ENCODE data around the gene RNH1.

Gene RNH1

DNA sequence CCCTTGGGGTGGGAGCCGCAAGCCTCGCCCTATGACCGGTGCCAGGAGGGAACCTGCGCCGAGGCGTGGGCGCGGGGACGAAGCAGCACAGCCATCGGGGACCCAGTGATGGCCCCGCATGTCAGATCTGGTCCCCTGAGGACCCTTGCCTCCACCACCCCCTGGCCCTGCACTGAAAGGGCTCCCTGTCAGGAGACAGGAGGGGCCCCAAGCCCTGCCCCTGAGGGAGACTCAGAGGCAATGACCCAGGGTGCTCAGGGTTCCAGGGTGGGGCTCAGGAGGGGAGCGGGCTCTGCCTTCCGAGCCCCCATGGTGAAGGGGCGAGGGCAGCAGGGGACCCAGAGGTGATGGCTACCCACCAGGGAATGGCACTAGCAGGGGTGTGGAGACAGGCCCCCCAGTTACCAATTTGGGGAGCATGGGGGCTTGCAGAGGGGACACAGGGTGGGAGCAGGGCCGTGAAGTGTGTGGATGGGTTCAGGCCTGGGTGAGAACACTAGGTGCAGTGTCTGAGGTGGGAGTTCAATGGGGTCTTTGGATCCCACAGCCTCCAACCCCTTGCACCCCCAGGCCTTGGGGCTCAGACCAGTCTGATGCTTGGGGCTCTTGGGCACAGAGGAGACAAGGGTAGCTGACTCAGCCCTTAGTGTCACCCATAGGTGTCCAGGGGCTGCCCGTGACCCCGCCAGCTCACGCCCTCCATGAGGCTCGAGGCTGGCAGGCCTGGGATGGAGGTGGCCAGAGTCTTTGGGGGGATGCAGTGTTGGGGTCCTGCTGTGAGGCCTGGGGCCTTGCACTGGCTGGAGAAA lies 30.8 kb upstream of the RNH1 start:
- DNase-seq (ENCODE audit: low read depth): no peak

DNA sequence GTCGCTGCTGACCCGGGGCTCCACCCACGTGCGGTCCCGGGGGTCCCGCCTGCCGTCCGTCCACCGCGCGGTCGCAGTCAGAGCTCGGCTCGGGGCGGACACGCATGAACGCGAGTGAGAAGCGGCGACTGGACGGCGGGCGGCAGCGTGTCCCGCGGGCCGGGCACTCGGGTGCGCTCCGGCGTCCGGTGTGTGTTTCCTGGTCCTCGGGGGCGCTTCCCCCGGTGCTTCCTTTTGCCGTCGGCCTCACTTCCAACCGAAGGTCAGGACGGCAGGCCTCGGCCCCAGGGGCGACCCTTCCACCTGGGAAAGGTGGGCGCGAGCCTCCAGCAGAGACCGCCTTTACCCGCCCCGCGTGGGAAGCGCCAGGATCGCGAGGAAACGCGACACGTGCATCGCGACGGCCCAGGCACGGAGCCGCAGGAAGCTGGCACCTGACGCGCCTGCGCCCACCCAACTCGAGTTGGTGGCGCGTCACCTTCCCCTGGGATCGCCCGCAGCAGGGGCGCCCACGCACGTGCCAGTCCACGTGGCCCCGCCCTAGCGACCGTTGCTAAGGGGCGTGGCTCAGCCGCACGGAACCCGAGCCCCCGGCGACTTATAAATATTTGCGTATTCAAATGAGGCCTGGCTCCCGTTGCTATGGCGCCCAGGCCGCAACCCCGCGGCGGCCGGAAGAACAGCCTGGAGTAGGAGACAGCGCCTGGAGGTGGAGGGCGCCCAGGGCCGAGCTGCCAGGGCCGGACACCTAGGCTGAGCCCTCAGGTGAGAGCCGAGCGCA lies 30.0 kb upstream of the RNH1 start, which contains the start of gene LRRC56:
Gene LRRC56 (plus strand): TSS at position 687 of the 781 bp plus-strand sequence. CDS start 3,158 bp downstream, outside the sequence.
- DNase-seq (ENCODE audit: low read depth): peak; percentile 76

DNA sequence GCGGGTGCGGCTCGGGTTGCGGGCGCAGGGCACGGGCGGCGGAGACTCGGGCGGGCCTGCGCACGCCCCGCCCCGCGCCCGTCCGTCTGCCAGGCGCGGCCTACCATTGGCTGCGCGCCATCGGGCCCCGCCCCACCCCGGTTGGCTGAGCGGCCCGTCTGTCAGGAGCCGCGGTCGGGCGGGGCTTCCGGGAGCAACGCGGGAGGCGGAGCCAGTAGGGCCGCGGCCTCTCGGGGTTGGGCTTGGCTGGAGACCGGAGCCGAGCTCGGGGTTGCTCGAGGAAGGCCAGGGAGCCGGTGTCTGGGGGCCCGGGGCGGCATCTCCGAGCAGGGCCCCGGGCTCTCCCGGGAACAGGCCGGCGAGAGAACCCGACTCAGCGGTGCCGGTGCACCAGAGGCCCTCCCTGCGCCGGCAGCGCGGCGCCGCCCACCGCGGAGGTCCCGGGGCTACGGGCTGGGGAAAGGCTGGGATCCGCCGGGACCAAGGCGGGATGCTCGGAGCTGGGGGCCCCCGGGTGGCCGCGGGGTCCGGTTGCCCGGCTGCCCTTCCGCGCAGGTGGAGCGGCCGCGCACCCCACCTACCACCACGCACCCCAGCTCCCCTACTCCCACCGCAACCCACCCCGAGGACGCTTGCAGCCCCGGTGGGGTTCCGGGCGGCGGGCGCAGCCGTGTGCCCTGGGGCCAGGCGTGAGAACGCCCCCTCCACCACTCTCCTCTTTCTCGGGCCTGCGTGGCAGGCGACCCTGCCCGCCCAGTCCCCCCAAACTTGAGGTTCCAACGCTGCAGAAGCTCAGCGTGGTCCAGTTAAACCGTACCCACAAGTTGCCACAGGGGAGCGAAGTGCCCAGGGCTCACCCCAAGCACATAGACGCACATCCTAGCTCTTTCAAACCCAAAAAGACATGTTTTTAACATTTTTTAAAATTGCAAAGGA lies 28.7 kb upstream of the RNH1 start, which contains the start of gene HRAS:
Gene HRAS (minus strand): TSS at position 58 of the 936 bp plus-strand sequence.
- DNase-seq (ENCODE audit: low read depth): peak; percentile 94

DNA sequence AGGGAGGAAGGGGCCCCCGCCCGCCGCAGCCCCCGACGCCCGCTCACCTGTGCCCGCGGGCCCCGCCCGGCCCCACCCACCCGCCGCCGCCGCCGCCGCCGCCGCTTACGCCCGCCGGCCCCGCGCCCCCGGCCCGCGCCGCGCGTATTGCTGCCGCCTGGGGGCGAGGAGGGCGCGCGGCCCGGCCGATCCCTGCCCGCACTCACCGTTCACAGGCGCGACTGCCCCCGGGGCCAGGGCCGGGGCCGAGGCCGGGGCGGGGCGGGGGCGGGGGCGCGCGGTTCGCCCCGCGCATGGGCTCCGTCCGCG lies 28.1 kb upstream of the RNH1 start:
- no peak for DNase-seq (ENCODE audit: low read depth)

DNA sequence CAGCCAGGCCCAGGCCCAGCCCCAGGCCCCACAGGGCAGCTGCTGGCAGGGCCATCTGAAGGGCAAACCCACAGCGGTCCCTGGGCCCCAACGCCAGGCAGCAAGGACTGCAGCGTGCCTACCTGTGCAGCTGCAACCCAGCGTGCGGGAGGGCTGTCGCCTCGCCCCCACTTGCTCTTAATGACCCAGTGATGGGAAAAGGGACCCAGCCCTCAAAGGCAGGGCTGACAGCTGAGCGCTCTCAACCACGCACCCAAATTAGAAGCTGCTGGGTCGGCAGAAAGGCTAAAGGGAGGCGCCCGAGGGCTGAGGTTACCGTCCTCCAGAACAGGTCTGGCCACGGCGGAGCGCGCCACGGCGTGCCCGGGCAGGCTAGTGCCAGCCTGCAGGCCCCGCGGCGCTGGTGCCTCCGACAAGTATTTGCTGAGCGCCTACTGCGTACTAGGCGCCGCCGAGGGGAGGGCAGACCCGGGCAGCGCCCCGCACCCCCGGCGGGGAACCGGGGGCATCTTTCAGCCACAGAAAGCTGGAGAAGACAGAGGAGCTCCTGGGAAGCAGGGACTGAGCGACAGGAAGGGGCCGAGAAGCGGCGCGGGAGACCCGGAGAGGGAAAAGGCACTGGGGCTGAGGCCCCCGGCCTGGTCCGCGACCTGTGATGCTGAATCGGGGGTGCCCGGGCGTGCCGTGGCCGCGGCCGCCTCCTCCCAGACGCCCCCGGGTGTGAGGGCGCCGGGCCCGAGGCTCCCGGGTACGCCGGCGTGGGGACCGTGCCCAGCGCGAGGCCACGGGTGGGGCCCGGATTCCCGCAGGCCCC lies 27.6 kb upstream of the RNH1 start:
- DNase-seq (ENCODE audit: low read depth): no peak

DNA sequence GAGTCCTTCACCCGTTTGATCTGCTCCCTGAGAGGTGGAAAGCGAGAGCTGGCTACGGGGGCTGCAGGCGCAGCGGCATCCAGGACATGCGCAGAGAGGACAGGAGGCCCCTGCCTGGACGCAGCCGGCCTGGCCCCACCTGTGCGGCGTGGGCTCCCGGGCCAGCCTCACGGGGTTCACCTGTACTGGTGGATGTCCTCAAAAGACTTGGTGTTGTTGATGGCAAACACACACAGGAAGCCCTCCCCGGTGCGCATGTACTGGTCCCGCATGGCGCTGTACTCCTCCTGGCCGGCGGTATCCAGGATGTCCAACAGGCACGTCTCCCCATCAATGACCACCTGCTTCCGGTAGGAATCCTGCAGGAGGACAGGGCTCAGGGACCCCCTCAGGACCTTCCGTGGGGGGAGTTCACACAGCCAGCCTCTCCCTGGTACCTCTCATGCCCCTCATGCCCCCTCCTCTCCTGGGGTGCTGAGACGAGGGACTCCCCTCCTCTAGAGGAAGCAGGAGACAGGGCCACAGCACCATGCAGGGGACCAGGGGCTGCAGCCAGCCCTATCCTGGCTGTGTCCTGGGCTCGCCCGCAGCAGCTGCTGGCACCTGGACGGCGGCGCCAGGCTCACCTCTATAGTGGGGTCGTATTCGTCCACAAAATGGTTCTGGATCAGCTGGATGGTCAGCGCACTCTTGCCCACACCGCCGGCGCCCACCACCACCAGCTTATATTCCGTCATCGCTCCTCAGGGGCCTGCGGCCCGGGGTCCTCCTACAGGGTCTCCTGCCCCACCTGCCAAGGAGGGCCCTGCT lies 26.7 kb upstream of the RNH1 start:
- no peak for DNase-seq (ENCODE audit: low read depth)

DNA sequence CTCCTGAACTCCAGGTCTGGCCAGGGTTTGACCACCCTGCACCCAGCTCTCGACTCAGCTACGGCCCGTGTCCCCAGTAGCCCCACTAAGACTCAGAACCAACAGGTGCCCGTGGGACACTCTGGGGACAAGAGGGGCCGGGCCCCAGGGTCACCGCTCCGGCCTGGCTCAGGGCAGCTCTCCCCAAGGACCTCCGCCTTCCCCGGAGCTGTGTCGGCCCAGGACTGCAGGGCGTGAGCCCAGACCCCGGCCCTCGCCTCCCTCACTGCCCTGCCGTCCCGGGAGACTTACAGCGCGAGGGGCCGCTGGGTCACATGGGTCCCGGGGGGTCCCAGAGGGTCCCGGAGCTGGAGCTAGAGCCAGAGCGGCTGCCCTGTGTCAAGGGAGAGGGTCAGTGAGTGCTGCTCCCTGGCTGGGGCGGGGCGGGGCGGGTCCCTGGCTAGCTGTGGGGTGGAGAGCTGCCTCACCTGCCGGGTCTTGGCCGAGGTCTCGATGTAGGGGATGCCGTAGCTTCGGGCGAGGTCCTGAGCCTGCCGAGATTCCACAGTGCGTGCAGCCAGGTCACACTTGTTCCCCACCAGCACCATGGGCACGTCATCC lies 26.0 kb upstream of the RNH1 start:
- DNase-seq (ENCODE audit: low read depth): no peak

DNA sequence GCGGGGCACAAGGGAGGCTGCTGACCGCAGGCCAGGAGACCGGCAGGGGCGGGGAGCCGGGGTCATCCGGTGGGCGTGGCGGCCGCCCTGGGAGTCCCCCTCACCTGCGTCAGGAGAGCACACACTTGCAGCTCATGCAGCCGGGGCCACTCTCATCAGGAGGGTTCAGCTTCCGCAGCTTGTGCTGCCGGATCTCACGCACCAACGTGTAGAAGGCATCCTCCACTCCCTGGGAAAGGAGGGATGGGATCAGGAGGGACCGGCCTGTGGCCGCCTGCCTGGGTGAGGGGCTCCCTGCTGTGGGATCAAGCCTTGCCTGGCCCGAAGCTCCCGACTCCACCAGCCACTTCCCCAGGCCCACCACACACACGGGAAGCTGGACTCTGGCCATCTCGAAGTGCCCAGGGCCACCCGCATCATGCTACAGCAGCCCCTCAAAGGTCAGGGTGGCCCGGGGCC lies 25.5 kb upstream of the RNH1 start:
- DNase-seq (ENCODE audit: low read depth): no peak

DNA sequence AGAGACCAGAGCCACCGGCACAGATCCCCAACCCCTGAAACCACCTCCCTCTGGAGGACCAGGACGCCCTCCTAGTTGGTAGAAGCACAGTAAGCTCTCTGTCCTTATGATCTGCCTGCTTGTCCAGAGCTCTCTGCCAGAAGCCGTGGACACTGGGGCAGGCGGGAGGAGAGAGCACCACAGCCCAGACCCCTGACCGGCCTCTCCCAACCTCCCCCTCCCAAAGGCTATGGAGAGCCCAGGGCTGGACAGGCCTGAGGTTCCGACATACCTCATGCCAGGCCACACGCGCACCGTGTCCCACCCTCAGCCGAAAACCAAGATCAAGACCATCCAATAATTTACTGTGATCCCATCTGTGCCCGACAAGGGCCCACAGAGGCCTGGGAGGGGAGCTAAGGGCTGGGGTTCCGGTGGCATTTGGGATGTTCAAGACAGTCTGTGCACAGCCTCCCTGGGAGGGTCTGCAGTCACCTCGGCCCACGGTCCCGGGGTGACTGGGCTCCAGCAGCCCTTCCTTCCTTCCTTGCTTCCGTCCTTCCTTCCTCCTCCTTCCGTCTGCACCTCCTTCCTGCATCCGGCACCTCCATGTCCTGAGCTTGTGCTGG lies 25.0 kb upstream of the RNH1 start:
- no peak for DNase-seq (ENCODE audit: low read depth)

DNA sequence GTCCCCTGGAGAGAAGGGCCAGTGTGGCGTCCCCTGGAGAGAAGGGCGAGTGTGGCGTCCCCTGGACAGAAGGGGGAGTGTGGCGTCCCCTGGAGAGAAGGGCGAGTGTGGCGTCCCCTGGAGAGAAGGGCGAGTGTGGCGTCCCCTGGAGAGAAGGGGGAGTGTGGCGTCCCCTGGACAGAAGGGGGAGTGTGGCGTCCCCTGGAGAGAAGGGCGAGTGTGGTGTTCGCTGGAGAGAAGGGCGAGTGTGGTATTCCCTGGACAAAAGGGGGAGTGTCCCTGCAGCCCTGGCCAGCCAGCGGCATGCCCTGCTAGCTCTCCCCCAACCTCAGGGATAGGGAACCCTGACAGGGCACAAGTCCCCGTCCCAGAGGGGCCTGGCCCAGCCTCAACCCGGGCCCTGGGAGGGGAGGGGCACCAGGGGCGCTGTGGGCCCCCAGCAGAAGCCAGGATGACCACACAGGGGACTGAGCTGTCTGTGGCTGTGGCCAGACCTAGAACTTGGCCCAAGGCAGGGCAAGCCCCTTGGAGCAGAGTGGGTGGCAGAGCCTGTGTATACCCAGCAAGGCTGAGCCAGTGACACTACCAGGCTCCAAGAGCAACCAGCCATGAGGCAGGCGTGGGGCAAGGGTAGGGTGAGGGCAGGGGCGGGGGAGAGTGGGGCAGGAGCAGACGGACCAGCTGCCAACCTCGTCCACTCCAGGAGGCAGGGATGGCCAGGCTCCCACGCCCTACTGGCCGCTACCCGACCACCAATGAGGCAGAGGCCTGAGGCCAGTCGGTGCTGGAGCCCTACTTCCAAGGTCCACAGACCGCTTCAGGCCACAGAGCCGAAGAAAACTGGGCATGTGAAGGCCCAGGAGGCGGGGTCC lies 24.2 kb upstream of the RNH1 start:
- DNase-seq (ENCODE audit: low read depth): no peak

DNA sequence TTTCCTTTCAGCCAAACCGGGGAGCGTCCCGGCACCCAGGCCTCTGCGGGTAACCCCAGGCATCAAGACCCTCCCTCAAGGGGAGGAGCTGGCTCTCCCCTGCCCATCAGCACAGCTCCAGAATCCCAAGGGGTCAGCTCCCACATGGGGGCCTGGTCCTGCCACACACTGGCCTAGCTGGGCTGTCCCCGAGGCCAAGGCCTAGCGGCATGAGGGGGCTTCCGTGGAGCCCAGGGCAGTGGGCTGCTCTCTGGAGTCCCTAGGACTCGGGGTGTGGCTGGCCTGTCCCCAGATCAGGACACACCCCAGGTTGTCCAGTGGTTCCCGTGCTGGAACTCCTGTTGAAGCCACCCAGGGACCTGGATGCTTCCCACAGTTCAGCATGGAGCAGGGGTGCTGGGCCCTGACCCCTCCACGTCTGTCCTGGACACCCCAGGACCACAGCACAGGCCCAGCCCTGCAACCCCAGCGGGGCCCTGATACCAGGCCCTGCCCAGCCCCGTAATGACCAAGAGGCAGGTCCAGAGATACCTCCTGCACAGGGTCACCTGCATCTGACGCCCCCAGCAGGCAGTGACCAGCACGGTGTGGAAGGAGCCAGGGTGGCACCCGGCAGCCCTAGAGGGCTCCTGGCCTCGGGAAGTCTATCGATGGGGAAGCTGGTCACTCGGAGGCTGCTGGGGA lies 22.8 kb upstream of the RNH1 start:
- no peak for DNase-seq (ENCODE audit: low read depth)

DNA sequence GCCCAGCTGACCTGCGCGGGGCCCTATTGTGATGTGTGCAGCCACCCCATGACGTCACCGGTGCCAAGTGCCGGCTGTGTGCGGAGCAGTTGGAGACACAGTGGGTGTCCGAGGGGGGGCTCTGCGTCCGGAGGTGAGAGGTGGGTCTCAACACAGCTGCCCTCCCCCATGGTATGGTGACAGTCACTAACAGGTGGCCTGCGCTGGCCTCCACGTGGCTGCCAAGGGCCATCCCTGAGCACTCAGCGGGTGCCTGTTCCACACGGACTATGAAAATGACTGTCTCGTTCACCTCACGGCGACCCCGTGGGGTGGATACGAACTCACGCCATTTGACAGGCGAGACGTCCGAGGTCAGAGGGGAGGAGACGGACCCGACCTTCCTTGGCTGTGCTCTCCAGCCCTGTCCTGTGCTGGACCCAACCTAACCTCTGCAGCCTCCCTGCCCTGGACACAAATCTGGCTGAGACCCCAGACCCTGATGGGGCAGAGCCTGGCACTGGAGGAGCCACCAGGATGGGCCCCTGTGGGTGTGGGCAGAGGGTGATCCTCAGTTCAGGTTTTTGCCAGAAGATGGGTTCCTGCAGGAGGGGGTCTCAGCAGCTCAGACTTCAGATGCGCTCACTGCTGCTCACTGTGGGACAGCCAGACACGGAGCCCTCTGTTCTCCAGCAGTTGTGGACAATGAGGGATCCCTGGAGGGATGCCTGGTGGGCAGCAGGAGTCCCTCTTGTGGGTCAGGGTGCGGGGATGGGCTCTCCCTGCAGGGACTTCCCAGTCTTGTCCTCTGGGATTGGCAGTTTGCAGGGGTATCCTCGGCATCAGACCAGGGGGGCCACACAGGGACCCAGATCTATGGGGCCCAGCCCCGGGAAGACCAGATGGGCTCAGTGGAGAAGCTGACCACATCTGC lies 22.0 kb upstream of the RNH1 start:
- no peak for DNase-seq (ENCODE audit: low read depth)

DNA sequence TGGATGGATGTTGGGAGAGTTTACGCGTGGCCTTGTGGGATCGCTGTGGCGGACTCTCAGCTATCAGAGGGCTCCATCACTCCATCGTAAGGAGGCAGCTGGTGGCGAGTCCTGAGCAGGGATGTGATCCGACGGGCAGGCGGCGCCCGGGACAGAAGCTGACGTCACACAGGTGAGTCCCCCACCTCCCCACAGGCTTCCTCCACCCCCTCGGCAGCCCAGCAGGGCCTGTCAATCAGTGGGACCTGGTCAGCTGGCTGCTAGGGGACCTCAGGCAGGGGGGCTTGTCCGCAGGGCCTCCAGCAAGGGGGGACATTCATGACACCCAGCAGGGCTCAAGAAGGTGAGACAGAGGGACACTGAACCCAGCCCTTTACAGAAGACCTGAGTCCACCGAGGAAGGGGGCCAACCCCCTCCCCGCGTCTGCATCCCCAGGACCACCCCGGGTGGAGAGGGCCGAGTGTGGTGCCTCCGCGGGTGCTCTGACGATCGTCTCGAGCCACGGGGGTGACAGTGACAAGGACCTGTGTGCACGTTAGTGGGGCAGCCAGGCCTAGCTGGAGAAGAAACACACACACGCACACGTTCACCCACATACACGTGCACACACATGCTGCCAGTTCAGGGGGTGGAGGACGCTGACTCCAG lies 21.2 kb upstream of the RNH1 start:
- no peak for DNase-seq (ENCODE audit: low read depth)

DNA sequence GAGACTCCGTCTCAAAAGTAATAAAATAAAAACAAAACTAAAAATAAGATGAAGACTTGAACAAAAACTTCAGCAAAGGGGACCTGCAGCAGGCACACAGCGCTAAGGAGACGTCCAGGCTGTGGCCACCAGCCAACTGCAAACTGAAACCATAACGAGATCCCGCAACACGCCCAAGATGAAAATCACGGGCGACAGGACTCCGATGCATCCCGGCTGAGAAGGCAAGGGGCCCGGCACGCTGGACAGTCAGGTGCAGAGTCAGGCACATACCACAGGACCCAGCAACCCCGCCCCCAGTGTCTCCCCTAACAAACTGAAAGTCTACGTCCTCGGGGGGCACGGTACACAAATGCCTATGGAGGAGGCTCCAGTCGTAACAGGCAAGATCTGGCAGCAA lies 19.1 kb upstream of the RNH1 start:
- DNase-seq (ENCODE audit: low read depth): no peak

DNA sequence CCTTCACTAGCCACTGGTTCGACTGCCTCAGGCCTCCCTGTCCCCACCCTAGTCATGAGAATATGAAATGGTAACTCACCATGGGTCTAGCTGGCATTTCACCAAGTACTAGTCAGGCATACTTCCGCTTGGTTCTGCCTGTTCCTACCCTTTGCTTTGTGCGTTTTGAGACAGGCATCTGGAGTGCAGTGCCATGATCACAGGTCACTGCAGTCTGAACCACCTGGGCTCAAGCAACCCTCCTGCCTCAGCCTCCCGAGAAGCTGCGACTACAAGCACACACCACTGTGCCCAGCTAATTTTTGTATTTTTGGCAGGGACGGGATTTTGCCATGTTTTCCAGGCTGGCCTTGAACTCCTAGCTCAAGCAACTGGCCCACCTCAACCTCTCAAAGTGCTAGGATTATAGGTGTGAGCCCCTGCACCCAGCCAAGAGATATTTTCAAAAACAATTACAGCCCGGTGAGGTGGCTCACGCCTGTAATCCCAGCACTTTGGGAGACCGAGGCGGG lies 14.2 kb upstream of the RNH1 start:
- no peak for DNase-seq (ENCODE audit: low read depth)

Measured in fibroblast of gingiva (primary cell).